ENCODE data around the gene TOGARAM1.
"Not testable (repeated sequence)": the region's sequence is repeated elsewhere in the genome, so short reads cannot be mapped to it uniquely, and the experiment has no call there.

The TOGARAM1 gene

DNA sequence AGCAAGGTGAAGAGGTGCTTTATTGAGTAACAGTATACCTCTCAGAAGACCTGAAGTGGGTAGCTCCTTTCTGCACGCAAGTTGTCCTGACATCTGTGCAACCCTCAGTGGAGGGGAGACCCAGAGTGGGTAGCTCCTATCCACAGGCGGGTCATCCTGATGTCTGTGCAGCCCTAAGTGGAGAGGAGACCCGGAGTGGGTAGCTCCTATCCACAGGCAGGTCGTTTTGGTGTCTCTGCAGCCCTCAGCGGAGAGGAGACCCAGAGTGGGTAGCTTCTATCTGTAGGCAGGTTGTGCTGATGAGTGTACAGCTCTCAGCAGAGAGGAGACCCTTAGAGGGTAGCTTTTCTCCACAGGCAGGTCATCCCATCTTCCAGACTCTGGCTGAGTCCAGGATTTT lies 76.9 kb downstream of the TOGARAM1 start:
- DNase-seq (ENCODE audit: low spot score), result no peak

DNA sequence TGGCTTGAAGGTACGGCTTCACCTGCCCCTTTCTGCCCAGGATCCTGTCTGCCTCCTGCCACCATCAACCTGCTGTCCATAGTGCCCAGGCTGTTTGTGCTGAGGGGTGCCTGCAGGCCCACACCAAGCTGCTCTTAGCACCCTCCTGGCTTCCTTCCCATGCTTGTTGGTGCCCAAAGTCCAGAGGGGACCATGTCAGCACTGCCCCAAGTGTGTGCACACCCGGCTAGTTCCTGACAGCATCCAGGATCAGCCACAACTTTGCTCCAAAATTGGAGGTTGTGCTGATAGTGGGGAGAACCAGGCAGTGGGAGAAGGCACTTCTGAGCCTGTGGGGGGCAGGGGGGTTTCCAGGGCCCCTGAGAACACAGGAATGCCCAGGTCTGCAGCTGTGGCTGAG lies 77.4 kb downstream of the TOGARAM1 start:
- DNase-seq (ENCODE audit: low spot score), result no peak

GRCh38 chr14:45041641-45042040 lies 79.7 kb downstream of the TOGARAM1 start:
- no peak for DNase-seq (ENCODE audit: low spot score)

- no peak for DNase-seq (ENCODE audit: low spot score)
Measured at GRCh38 chr14:45044638-45045037, 82.6 kb downstream of the TOGARAM1 start.

DNA sequence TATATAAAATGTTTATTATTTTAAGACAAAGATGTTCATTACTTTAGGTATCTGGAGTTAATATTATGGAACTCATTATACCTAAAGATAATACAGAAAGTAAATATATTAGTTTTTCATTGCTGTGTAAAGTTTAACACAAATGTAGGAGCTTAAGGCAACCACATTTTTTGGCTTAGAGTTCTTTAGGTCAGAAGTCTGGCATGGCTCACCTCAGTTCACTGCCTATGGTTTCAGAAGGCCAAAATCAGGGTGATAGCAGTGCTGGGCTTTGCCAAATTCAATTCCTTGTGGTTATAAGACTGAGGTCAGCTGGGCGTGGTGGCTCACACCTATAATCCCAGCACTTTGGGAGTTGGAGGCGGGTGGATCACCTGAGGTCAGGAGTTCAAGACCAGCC lies 86.4 kb downstream of the TOGARAM1 start:
- no peak for DNase-seq (ENCODE audit: low spot score)

DNA sequence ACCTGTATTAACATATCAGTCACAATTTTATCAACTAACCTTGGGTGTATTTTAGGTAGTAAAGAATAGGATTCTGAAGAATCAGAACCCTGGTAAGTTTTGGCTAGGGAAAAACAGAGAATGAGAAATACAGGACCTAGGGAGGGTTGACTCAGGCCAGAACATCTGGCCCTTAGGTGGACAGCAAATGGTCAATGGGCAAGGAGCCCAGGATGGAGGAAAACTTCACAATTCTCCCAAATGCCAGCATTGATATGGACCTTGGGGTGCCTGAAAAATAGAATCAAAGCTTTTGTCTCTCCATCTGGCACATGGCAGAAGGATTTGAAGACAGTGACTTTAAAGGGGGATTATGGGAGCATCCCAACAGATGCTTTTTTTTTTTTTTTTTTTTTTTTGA lies 89.2 kb downstream of the TOGARAM1 start:
- DNase-seq (ENCODE audit: low spot score), result no peak

GRCh38 chr14:45051896-45052295 lies 89.9 kb downstream of the TOGARAM1 start:
- no peak for DNase-seq (ENCODE audit: low spot score)

GRCh38 chr14:45057349-45057748 lies 95.4 kb downstream of the TOGARAM1 start:
- DNase-seq (ENCODE audit: low spot score), result no peak

DNA sequence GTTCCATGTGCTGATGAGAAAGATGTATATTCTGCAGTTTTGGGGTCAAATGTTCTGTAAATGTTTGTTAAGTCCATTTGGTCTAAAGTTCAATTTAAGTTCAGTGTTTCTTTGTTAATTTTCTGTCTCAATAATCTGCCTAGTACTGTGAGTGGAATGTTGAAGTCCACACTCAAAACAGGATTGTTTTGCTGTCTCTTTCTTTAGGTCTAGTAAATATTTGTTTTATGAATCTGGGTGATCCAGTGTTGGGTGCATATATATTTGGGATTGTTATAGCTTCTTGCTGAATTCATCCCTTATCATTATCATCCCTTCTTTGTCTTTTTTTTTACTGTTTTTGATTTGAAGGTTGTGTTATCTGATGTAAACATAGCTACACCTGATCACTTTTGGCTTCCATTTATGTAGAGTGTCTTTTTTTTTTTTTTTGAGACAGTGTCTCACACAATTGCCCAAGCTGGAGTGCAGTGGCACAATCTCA lies 95.9 kb downstream of the TOGARAM1 start:
- no peak for DNase-seq (ENCODE audit: low spot score)

DNA sequence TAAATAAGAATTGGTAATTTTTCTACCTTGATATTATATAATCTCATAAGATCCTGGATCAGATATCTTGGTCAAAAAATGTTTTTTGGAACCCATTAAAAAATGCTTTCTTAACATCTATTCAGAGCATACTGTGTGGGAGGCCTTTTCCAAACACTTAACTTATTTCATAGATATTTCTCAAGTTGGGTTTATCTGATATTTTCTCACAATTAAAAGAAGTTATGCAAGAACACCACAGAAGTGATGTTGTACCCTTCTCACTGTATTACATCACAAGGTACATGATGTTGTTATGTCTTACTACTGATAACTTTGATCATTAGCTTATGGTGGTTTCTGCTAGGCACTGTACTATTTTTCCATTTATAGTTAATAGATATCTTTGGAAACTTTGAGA lies 98.6 kb downstream of the TOGARAM1 start:
- no peak for DNase-seq (ENCODE audit: low spot score)

DNA sequence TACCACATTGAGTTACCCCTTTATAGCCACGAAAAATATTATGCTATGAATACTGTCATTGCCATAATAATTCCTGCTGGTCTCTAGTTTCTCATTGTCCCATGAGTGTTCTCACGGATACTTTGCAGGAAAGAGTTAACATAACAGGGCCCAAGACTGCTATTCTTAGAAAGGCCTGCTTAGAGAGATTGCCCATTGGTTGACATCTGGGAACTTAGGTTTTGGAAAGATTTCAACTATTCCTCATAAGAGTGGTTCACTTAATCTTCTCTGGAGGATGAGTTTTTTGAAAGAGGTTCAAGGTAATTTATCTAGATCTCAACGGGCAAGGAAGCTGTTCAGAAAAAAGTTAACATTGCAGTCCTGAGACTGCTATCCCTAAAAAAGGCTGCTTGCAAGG lies 103.5 kb downstream of the TOGARAM1 start:
- DNase-seq (ENCODE audit: low spot score), result no peak

- DNase-seq (ENCODE audit: low spot score), result no peak
Measured at GRCh38 chr14:45065956-45066355, 104.0 kb downstream of the TOGARAM1 start.

DNA sequence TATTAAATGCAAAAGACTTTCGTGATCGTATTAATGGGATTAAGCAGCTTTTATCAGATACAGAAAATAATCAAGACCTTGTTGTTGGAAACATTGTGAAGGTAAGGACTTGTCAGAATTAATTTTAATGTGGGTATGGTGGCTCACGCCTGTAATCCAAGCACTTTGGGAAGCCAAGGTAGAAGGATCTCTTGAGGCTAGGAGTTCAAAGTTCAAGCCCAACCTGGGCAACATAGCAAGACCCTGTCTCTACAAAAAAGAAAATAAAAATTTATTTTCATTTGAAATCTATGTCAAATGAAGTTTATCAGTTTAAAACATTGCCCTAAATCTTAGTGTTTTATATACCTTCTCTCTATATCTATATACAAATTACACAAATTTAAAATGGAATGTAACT lies 104.7 kb downstream of the TOGARAM1 start:
- DNase-seq (ENCODE audit: low spot score), result no peak

GRCh38 chr14:45068396-45068795 lies 106.4 kb downstream of the TOGARAM1 start:
- DNase-seq (ENCODE audit: low spot score), result no peak

- DNase-seq (ENCODE audit: low spot score), result peak; percentile 11
Measured at GRCh38 chr14:45070215-45070614, 108.2 kb downstream of the TOGARAM1 start.

- DNase-seq (ENCODE audit: low spot score), result no peak
Measured at GRCh38 chr14:45072126-45072525, 110.1 kb downstream of the TOGARAM1 start.

DNA sequence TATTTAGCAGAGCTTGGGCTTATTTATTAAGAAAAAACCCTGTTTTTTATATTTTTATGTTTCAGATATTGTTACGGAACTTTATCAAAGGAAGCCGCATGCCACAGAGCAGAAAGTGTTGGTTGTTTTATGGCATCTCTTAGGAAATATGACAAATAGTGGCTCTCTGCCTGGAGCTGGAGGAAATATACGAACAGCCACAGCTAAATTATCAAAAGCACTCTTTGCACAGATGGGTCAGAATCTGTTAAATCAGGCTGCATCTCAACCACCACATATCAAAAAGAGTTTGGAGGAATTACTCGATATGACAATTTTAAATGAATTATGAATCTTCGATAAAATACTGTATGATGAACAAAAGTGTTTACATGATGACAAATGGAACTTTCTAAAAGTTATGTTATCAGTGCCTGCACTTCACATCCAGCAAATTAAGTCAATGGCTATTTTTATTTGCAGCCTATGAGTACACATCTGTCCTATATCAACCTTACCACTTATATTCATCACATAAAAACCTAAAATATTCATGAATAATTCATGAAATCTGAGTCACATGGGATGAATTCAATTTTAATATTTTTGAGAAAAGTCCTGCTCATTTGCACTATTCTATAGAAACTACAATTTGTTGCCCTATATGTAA lies 111.4 kb downstream of the TOGARAM1 start:
- no peak for DNase-seq (ENCODE audit: low spot score)

DNA sequence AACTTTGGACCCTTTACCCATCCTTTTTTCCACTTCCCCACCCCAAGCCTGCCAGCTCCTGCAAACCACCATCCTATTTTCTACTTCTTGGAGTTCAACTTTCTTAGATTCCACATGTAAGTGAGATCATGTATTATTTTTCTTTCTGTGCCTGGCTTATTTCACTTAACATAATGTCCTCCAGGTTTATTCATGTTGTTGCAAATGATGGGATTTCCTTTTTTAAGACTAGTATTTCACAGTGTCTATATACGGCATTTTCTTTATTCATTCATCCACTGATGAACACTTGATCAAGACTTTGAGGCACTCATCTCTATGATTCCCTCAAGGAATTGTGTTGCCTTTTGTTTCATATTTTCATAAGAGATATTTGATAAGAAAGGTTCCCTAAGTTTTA lies 116.3 kb downstream of the TOGARAM1 start:
- no peak for DNase-seq (ENCODE audit: low spot score)

GRCh38 chr14:45080416-45080968 lies 118.5 kb downstream of the TOGARAM1 start:
- DNase-seq (ENCODE audit: low spot score), result not testable (repeated sequence)

- DNase-seq (ENCODE audit: low spot score), result not testable (repeated sequence)
Measured at GRCh38 chr14:45081096-45081495, 119.1 kb downstream of the TOGARAM1 start.

GRCh38 chr14:45082420-45082819 lies 120.4 kb downstream of the TOGARAM1 start:
- no peak for DNase-seq (ENCODE audit: low spot score)

GRCh38 chr14:45083617-45083975 lies 121.6 kb downstream of the TOGARAM1 start:
- no peak for DNase-seq (ENCODE audit: low spot score)

GRCh38 chr14:45083976-45084722 lies 122.2 kb downstream of the TOGARAM1 start, which contains the start of gene PRPF39:
PRPF39 (plus strand) TSS chr14:45084116; CDS start chr14:45095240, 11,124 bp downstream.
- peak; percentile 90 for DNase-seq (ENCODE audit: low spot score)

Measured in SW480 (cell line).